ENCODE results near the gene LCE3B. TPM values are rescaled to one million over a fixed set of nuclear protein-coding genes. Genes with fewer than 3 reads are reported as not detected.

Gene LCE3B
- total and polyA plus RNA-seq, 9 of the 15 experiments (the other 6 are each of a cell fraction or from before 2014, with no cell fraction given), result not detected

GRCh38 chr1:152585586-152585985 lies 28.0 kb upstream of the LCE3B start (continued):
- no peak for TF ChIP-seq TBL1XR1 (IDR thresholded peaks at IDR 0.05; ENCODE audit: low read length in 2 of 2)

DNA sequence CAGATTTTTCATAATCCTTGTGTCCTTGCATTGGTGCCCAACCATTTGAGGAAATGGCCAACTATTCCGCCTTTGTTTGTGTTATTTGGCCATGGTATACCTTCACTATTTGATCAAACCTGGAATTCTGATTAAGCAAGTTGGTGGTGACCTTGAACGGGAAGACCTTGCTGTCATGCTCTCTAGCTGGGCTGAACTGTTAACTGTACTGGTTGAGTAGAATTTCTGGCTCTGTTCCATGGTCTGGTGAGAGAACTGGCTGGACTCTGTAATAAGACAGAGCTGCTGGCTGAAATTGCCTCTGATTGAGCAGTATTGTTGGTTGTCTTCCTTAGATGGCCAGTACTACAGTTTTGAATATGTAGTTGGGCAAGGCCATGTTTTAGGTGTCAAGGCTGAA lies 16.6 kb upstream of the LCE3B start:
- Histone ChIP-seq H3K36me3 (ENCODE audit: control insufficient read depth, insufficient read depth, low read length) (no peaks in the 10 kb centered on the region), H3K9ac (ENCODE audit: insufficient read depth in 1 of 2, low read depth in 2 of 2, low read length in 2 of 2) (no peak overlapping the region), H3K79me2 (ENCODE audit: control insufficient read depth, insufficient read depth, low read length) (no peaks in the 10 kb centered on the region), H3K4me1 (replicated peaks in 1 of 2; ENCODE audit: control insufficient read depth in 2 of 2, insufficient read depth in 2 of 2, low read length in 2 of 2) (no peaks in the 10 kb centered on the region), H3K27ac (ENCODE audit: extremely low read depth, low read depth, low read length) (no peak overlapping the region), H4K20me1 (replicated peaks; ENCODE audit: control insufficient read depth, insufficient read depth, low read length) (no peaks in the 10 kb centered on the region), H3K4me2 (ENCODE audit: insufficient read depth, low read length) (no peak overlapping the region), H3K9me1 (ENCODE audit: control insufficient read depth, insufficient read depth, low read length) (no peaks in the 10 kb centered on the region), H3K9me3 (replicated peaks; ENCODE audit: control insufficient read depth, insufficient read depth, low read depth, low read length) (no peaks in the 10 kb centered on the region), H3K27me3 (ENCODE audit: control insufficient read depth in 2 of 2, insufficient read depth in 2 of 2, low read length in 2 of 2) (no peaks in the 10 kb centered on the region), H2AFZ (ENCODE audit: low read depth, low read length) (no peak overlapping the region), H3K4me3 (no peak overlapping the region)
- TF ChIP-seq, protein P1, sequence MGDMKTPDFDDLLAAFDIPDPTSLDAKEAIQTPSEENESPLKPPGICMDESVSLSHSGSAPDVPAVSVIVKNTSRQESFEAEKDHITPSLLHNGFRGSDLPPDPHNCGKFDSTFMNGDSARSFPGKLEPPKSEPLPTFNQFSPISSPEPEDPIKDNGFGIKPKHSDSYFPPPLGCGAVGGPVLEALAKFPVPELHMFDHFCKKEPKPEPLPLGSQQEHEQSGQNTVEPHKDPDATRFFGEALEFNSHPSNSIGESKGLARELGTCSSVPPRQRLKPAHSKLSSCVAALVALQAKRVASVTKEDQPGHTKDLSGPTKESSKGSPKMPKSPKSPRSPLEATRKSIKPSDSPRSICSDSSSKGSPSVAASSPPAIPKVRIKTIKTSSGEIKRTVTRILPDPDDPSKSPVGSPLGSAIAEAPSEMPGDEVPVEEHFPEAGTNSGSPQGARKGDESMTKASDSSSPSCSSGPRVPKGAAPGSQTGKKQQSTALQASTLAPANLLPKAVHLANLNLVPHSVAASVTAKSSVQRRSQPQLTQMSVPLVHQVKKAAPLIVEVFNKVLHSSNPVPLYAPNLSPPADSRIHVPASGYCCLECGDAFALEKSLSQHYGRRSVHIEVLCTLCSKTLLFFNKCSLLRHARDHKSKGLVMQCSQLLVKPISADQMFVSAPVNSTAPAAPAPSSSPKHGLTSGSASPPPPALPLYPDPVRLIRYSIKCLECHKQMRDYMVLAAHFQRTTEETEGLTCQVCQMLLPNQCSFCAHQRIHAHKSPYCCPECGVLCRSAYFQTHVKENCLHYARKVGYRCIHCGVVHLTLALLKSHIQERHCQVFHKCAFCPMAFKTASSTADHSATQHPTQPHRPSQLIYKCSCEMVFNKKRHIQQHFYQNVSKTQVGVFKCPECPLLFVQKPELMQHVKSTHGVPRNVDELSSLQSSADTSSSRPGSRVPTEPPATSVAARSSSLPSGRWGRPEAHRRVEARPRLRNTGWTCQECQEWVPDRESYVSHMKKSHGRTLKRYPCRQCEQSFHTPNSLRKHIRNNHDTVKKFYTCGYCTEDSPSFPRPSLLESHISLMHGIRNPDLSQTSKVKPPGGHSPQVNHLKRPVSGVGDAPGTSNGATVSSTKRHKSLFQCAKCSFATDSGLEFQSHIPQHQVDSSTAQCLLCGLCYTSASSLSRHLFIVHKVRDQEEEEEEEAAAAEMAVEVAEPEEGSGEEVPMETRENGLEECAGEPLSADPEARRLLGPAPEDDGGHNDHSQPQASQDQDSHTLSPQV (IDR thresholded peaks at IDR 0.05), result no peak
- TF ChIP-seq ZNF263 (CRISPR knock-in tag; IDR thresholded peaks at IDR 0.05; ENCODE audit: borderline replicate concordance) (no peak), SREBF1 (IDR thresholded peaks at IDR 0.05; ENCODE audit: borderline replicate concordance, low read depth, low read length) (no peak), FOXK2 (conservative IDR thresholded peaks at IDR 0.05 in 1 of 2, IDR thresholded peaks at IDR 0.05 in 1 of 2; ENCODE audit: low read depth in 2 of 2) (no peak)
- TF ChIP-seq, protein P2, sequence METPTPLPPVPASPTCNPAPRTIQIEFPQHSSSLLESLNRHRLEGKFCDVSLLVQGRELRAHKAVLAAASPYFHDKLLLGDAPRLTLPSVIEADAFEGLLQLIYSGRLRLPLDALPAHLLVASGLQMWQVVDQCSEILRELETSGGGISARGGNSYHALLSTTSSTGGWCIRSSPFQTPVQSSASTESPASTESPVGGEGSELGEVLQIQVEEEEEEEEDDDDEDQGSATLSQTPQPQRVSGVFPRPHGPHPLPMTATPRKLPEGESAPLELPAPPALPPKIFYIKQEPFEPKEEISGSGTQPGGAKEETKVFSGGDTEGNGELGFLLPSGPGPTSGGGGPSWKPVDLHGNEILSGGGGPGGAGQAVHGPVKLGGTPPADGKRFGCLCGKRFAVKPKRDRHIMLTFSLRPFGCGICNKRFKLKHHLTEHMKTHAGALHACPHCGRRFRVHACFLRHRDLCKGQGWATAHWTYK (CRISPR knock-in tag; IDR thresholded peaks at IDR 0.05), result no peak
- TF ChIP-seq, protein P3, sequence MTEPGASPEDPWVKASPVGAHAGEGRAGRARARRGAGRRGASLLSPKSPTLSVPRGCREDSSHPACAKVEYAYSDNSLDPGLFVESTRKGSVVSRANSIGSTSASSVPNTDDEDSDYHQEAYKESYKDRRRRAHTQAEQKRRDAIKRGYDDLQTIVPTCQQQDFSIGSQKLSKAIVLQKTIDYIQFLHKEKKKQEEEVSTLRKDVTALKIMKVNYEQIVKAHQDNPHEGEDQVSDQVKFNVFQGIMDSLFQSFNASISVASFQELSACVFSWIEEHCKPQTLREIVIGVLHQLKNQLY (CRISPR knock-in tag; conservative IDR thresholded peaks at IDR 0.05), result no peak
- no peak for FAIRE-seq
- WGBS (ENCODE audit: insufficient coverage, low coverage, missing lambda C conversion rate), result 0% methylated on average over 2 of the region's 2 CpGs
- ChIA-PET POLR2A (no interaction called here), CTCF (ENCODE audit: low intra/inter-chr PET ratio) (no interaction called here)
- intact Hi-C loops (cut with micrococcal nuclease) (no loop called here), in situ Hi-C loops (cut with MboI) (no loop called here)
- no peak for ATAC-seq
- no TSS peak for BruUV-seq (replicated peaks)
- no peak for DNase-seq (ENCODE audit: extremely low read depth in 1 of 4, low spot score in 3 of 4)
